AG04449 (cell line): ENCODE results near the gene PDK4.

Experiments
- CTCF ChIA-PET: fragments of 350-600 bp; formaldehyde crosslinking; extraction: SDS; loops from one replicate; lab custom pipeline; 2021; ENCODE audit warnings: antibody characterized with exemption; lab: Yijun Ruan, JAX
- POLR2A ChIA-PET: fragments of 400-600, 350-600 bp; formaldehyde crosslinking; extraction: SDS; loops from one replicate; lab custom pipeline; 2020; ENCODE audit warnings: antibody characterized with exemption, inconsistent platforms; lab: Yijun Ruan, JAX
- DNase-seq: peaks from one replicate; pipeline ENCODE4 v3.0.0-alpha.2; 2010; ENCODE audit warnings: low read depth, low spot score
- H3K4me3 ChIP-seq: 2 replicates; pipeline ENCODE4 v1.5.1; 2011; ENCODE audit warnings: low read depth, mild to moderate bottlenecking, control low read depth, low read length
- CTCF ChIP-seq: IDR thresholded peaks from one replicate; pipeline ENCODE4 v1.5.1; 2011; ENCODE audit warnings: mild to moderate bottlenecking, moderate library complexity, low read length, control low read depth, inconsistent platforms; ENCODE audit not compliant: insufficient read depth; ENCODE audit errors: missing control alignments

Gene PDK4

GRCh38 chr7:95596198-95597063 lies at the start of gene PDK4:
Gene PDK4 (minus strand): TSS chr7:95596516. CDS start chr7:95596293, 223 bp downstream.
- POLR2A ChIA-PET = interaction anchor here (1.2 kb wide), 1 partner anchor 12 kb away, joined by 3 read pairs; no protein-coding TSS in a partner anchor
- CTCF ChIA-PET = interaction anchor here (0.8 to 1.2 kb wide), 2 partner anchors 51 to 85 kb away, joined by 3 read pairs; no protein-coding TSS in a partner anchor
- TF ChIP-seq CTCF = no peak
- DNase-seq = no peak
- H3K4me3 ChIP-seq = peak within 1 kb of the TSS; percentile 59

- ChIA-PET POLR2A (no interaction called here), CTCF (no interaction called here)
- no peak overlapping the region for H3K4me3 ChIP-seq
- no peak for DNase-seq
- TF ChIP-seq CTCF = no peak
These were observed 45.9 kb upstream of the PDK4 start for GRCh38 chr7:95642173-95642572.

- no peak for TF ChIP-seq CTCF
- no peak overlapping the region for H3K4me3 ChIP-seq
- CTCF ChIA-PET = interaction anchor here (0.5 to 1.2 kb wide), 3 partner anchors 92 to 108 kb away, joined by 3 to 4 read pairs (median 3); no protein-coding TSS in a partner anchor
- no peak for DNase-seq
- POLR2A ChIA-PET = no interaction called here
These were observed 40.0 kb upstream of the PDK4 start for GRCh38 chr7:95636140-95636940.

- CTCF ChIA-PET = interaction anchor here (1.5 kb wide), 1 partner anchor 121 kb away, joined by 3 read pairs; no protein-coding TSS in a partner anchor
- H3K4me3 ChIP-seq = no peak overlapping the region
- TF ChIP-seq CTCF = no peak
- POLR2A ChIA-PET = no interaction called here
- DNase-seq = no peak
These were observed 36.3 kb upstream of the PDK4 start for GRCh38 chr7:95632609-95633008.

- ChIA-PET CTCF (no interaction called here), POLR2A (no interaction called here)
- no peak for DNase-seq
- TF ChIP-seq CTCF = no peak
- no peak overlapping the region for H3K4me3 ChIP-seq
These were observed 35.2 kb upstream of the PDK4 start for GRCh38 chr7:95631527-95631926.
